SK-N-MC (cell line): Measurements from ENCODE around the gene RPL28.

Experiments used
- EZH2 ChIP-seq: fragments of 200-600 bp; sonication (generic); IDR thresholded peaks from one replicate; pipeline ENCODE4 v1.6.1; 2017; ENCODE audit warnings: antibody characterized with exemption
- POLR2AphosphoS5 ChIP-seq: IDR thresholded peaks from 2 replicates; pipeline ENCODE4 v1.6.1; 2012; ENCODE audit warnings: mild to moderate bottlenecking, low read depth, low read length, borderline replicate concordance

- TF ChIP-seq POLR2AphosphoS5 (no peak; the same call in 1 of the 2 replicates), EZH2 (no peak)
Measured at GRCh38 chr19:55406091-55406825, 20.5 kb downstream of the RPL28 start.
